ENCODE data around the gene CORO2A.

- TF ChIP-seq POLR2A (IDR thresholded peaks at IDR 0.05) (no peak), POLR2AphosphoS5 (IDR thresholded peaks at IDR 0.05) (no peak)
Measured at GRCh38 chr9:98129451-98129881, 63.0 kb downstream of the CORO2A start.
